G401 (cell line): ENCODE results near the gene ZNF492. TPM values are rescaled to one million over a fixed set of nuclear protein-coding genes. Genes with fewer than 3 reads are reported as not detected.

ENCODE experiments used
- total RNA-seq: library from RNA; depleted of rRNA; stranded (reverse); fragments of >200 nt; shearing (Covaris generic); gene quantifications from 2 replicates; pipeline ENCODE4 v1.2.3, GENCODE V29; 2014; rRNA removed

Gene ZNF492
- total RNA-seq, 1 experiment from 2014 or later, result 1.9 TPM

Other genes with a start within 250 kb of the ZNF492 start
- not detected in 2 replicates for gene ZNF98, start 212.0 kb upstream of the ZNF492 start, total RNA-seq
- not detected in 2 replicates for gene ZNF99, start 149.8 kb downstream of the ZNF492 start, total RNA-seq
- not detected in 2 replicates for gene ZNF723, start 198.0 kb downstream of the ZNF492 start, total RNA-seq